Sigmoid colon (tissue), 4 donors: ENCODE data around the gene NLGN4X.

Experiments used
- CTCF ChIP-seq, 4 experiments: fragments of 450-650 bp in 3 of 4; fragments of 200-600 bp in 1 of 4; IDR thresholded peaks; one replicate each; pipeline ENCODE4 v1.5.1; 2016 to 2019; ENCODE audit warnings: antibody characterized with exemption in 4 of 4, mild to moderate bottlenecking in 3 of 4, moderate library complexity in 2 of 4
- EP300 ChIP-seq, 4 donors: sonication (generic); formaldehyde crosslinking; IDR thresholded peaks; one replicate each; pipeline ENCODE4 v1.6.1; 2017; ENCODE audit warnings: antibody characterized with exemption in 4 of 4
- POLR2A ChIP-seq, 2 donors: fragments of 450-650 bp; IDR thresholded peaks; one replicate each; pipeline ENCODE4 v1.6.1; 2016; ENCODE audit warnings: antibody characterized with exemption in 2 of 2, mild to moderate bottlenecking in 2 of 2, moderate library complexity in 2 of 2
- POLR2AphosphoS5 ChIP-seq, 4 donors: sonication (generic); formaldehyde crosslinking; IDR thresholded peaks; one replicate each; pipeline ENCODE4 v1.6.1; 2017; ENCODE audit warnings: antibody characterized with exemption in 4 of 4

DNA sequence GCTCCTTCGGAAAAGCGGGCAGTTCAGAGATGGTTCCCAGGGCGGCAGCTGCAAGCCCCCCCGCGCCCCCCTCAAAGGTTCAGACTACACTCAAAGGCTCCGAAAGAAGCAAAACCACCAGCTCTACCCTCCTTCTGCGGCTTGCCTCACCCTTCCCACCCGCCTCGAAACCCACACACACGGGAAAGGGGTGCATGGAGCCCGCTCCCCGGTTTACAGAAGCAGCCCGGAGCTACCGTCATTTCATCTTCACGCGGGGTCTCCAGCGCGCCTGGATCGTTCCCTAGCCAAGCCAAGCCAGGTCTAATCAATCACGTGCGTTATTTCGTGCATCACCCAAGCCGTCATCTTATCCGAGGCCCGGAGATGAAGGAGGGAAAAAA lies 1.2 kb downstream of the NLGN4X start:
- TF ChIP-seq CTCF (IDR thresholded peaks at IDR 0.05) (no peak), POLR2A (IDR thresholded peaks at IDR 0.05) (no peak), POLR2AphosphoS5 (IDR thresholded peaks at IDR 0.05) (no peak), EP300 (IDR thresholded peaks at IDR 0.05) (no peak)
